ENCODE results near the gene TLE5.

The TLE5 gene

GRCh38 chr19:3062165-3063105 is at the start of gene TLE5:
TSS of gene TLE5 (minus strand) at chr19:3062495. CDS start at chr19:3062200, 295 bp downstream.
- DNase-seq, result peak; percentile 81

DNA sequence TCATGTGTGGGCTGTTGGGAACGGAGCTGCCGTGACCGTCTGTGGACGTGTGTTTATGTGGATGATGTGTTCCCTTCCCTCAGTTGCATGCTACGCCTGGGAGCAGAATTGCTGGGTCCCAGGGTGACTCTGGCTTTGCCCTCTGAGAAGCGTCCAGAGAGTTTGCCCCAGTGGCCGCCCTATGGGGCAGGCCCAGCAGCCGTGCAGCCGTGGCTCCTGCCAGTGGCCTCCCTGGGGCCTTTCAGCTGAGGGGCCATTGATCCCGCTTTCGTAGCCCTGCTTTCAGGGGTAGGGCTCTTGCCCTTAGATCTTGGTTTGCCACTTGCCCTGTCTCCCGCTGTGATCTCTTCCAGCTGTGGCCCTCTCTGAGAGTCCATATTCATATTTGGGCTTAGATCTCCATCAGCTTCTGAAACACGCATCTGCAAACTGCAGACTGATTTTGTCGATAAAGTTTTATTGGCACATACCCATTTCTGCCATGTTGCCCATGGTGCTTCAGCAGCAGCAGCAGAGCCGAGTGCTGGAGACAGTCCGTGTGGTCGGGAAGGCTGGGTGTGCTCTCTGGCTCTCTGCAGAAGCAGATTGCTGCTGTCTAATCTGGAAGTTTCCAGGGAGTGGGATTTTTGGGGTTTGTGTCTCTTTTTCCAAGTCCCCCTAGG is 49.4 kb upstream of the TLE5 start:
- no peak for DNase-seq

DNA sequence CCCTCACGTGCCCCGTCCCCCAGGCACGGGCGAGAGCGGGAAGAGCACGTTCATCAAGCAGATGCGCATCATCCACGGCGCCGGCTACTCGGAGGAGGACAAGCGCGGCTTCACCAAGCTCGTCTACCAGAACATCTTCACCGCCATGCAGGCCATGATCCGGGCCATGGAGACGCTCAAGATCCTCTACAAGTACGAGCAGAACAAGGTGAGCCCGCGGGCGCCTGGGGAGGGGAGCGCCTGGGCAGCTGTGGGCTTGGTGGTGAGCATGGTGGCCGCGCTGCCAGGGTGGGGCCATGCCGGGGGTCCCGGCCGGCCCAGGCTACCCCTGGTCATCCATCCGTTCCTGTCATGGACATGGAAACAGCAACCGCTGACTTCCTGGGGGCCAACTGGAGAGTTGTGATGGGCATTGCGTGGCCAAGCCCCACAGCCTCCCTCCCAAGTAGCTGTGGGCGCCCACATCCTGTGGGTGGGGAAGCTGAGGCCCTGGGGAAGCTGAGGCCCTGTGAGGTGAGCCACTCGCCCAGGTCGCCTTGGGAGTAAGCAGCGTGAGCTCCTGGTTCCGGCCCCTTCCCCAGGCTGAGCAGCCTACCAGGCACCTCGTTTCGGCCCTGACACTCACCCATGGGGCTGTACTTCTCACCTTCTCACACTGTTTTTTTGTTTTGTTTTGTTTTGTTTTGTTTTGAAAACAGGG is 48.0 kb upstream of the TLE5 start:
- no peak for DNase-seq

DNA sequence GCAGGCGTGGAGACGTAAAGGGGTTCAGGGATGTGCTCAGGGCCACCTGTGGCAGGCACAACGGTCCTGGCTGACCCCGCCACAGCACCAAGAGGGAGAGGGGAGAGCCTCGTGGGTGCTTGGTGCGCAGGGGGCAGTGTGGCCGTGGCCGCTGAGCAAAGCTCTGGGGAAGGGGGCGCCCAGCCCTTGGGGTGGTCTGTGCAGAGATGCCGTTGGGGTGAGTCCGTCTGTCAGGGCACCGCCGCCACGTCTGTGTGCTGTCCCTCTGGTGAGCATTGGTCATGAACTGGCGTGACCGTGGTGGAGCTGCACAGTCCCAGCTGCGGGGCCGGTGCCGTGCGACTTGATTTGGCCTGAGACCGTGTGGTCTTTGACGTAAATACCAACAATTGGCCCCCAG is 47.2 kb upstream of the TLE5 start:
- no peak for DNase-seq

DNA sequence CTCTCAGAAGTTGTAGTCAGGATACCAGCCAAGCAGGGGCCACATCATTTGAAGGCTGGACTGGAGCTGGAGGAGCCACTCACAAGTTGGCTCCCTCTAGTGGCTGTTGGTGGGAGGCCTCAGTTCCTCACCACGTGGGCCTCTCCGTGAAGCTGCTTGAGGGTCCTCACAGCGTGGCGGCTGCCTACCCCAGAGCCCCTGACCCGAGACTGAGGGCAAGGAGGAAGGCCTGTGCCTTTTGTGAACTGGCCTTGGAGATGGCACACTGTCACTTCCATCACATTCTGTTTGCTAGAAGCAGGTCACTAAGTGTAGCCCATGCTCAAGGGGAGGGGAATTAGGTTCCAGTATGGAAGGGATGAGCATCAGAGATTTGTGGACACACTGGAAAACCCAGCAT is 46.5 kb upstream of the TLE5 start:
- DNase-seq, result peak; percentile 74

- no peak for DNase-seq
These were observed 45.4 kb upstream of the TLE5 start for GRCh38 chr19:3107658-3108057.

GRCh38 chr19:3106509-3107141 is 44.3 kb upstream of the TLE5 start:
- DNase-seq, result no peak

DNA sequence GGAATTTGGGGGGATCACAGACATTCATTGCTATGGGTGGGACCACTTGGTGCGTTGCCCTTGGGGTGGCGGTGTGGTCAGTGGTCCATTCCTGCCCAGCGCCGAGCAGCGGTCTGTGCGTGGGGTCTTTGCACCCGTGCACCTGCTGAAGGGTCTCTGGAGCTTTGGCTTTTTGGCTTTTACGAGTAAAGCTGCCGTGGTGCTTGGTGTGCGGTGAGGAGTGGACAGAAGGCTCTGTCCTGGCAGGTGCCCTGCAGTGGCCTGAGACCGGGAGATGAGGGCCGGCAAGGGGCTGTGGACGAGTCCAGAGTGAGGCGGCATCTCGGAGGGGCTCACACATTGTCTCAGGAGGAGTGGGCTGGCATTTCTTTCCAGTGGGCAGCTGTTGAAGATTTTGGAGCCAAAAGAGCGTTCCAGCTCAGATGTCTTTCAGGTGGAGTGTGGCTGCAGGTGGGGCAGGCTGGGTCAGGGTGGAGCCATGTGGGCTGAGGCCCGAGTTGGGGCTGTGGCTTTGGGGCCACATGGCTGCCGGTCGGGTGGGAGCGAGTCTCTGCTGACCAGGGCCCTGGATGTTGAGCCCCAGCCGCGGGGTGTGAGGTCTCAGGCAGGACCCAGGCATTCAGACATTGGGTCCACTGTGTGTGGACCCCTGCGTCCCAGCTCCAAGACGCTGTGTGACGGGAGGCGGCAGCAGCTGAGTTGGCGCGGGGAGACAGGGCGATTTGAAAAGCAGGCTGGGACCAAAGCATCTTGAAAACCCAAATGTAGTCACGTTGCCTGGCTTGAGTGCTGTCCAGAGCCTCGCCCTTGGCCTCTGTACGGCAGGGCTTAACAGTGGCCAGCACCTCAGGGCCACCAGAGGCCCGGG is 43.6 kb upstream of the TLE5 start:
- DNase-seq, result no peak

DNA sequence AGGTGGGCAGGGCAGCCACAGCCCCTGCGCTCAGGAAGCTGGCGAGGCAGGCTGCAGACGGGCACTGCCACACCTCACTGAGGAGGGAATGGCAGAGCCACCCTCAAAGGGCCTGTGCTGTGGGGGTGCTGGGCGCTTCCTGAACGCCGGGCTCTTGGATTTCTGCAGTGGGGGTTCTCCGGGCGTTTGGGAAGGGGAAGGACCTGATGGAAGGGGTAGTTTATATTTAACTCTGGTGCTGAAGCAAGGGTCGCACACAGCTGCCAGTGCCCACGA is 42.4 kb upstream of the TLE5 start:
- no peak for DNase-seq

DNA sequence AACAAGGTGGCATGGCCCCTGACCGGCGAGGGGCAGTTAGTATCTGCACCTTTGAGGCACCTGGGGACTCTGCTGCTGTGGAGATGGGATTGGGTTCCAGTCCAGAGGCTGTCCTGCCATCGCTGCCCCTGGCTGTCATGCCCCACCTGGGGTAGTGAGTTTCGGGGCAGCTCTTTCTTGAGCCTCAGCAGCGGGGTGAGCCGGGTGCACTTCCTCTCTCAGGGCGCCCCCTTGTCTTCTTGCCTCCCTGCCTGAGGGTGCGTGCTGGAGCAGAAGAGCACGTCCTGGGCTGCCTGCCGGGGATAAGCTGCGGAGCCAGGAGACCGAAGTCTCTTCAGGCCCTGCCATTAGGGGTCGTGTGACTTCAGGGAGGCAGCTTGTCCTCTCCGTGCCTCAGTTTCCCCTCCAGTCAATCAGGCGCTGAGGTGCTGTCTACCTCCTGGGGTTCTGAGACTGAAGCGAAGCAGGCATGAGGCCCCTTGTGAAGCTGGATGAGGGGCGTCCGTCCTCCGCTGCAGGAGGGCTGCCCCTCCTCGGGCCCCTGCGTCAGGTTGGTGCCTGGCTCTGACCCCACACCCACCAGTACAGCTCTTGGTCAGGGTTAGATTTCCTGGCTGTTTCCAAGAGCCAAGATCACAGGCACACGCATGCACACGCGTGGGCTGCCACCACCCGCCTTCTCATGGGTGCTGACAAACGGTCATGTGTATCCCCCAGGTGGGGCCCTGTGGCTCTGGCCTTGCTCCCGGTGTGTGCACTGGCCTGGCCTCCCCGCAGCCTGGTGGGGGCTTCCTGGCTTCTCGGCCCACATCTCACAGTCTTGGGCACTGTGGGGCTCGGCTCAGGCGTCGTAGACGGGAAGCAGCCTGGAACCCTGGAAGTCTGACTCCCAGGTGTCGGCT is 40.2 kb upstream of the TLE5 start:
- DNase-seq, result no peak

- DNase-seq, result no peak
These were observed 38.7 kb upstream of the TLE5 start for GRCh38 chr19:3100747-3101730.

DNA sequence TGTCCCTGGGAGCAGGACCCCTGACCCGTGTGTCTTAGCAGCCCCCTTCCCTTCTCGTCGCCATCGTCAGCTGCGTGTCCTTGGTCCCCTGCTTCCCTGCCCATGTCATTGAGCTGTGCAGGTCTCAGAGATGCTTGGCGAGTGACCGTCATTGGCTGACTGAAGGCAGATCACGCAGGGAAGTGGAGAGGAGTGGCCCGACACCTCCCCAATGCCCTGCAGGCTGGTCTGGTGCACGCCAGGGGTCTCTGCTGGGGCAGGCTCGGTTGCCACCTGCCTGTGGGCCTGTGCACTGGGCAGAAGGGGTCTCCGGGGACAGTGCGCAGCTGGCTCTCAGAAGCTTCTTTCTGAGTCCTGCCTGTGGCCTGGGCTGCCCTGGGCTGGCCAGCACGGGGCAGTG is 38.0 kb upstream of the TLE5 start:
- no peak for DNase-seq

- DNase-seq, result no peak
These were observed 37.3 kb upstream of the TLE5 start for GRCh38 chr19:3099347-3100145.

- peak; percentile 27 for DNase-seq
These were observed 36.4 kb upstream of the TLE5 start for GRCh38 chr19:3098515-3099346.

GRCh38 chr19:3098141-3098514 is 35.8 kb upstream of the TLE5 start:
- DNase-seq, result no peak

DNA sequence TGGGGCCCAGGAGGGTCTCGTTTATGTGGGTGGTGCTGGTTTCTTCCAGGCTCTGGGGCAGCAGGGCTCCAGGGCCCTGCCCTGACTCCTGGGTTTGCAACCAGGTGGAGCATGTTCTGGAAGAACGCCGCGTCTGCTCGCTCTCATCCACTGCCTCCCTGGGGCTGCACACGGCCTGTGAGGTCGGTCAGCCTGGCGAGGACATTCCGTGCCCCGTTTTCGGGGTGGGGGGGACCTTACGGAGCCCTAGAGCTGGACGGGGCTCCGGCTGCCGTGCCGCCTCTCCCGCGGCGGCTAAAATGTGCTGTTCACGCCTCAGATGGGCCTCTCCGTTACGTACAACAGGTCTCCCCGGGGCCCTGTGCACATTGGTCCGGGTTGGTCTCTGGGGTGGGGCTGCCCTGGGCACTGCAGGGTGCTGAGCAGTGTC is 35.2 kb upstream of the TLE5 start:
- DNase-seq, result no peak

DNA sequence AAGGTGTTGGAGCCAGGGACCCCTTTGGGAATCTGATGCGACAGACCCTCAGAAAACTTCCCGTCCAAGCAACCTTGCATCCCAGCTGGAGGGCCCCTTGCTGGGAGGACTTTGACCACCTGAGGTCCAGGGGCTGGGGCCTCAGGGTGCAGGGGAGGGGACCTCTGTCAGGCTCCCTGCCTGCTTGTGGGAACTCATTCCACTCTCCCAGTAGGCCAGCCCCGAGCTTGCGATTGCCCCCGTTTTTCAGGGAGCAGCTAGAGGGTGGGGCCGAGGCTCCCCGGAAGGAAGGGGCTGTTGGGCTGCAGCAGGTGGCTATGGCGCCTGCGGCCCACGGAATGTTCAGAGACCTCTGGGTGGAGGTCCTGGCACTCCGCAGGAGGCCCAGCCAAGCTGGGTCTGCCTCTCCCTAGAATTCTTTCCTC is 34.6 kb upstream of the TLE5 start:
- no peak for DNase-seq

- no peak for DNase-seq
These were observed 34.1 kb upstream of the TLE5 start for GRCh38 chr19:3096267-3096901.
